HepG2 (cell line): ENCODE measurements around the gene RBP3. TPM values are rescaled to one million over a fixed set of nuclear protein-coding genes. Genes with fewer than 3 reads are reported as not detected.

ENCODE experiments used
- FOXK2 ChIP-seq: fragments of 450-650 bp; IDR thresholded peaks from 2 replicates; pipeline ENCODE4 v1.6.1; 2016
- GABPB1 ChIP-seq: IDR thresholded peaks from 2 replicates; pipeline ENCODE4 v1.6.1; 2016; ENCODE audit warnings: mild to moderate bottlenecking, missing genetic modification reagents, moderate library complexity, missing compliant biosample characterization
- IRX3 ChIP-seq: sonication (generic); formaldehyde crosslinking; IDR thresholded peaks from 2 replicates; pipeline ENCODE4 v1.8.1; 2023; ENCODE audit warnings: mild to moderate bottlenecking, low read depth, missing genetic modification reagents, borderline replicate concordance
- KMT2B ChIP-seq: IDR thresholded peaks from 2 replicates; pipeline ENCODE4 v1.6.1; 2016; ENCODE audit warnings: missing genetic modification reagents, missing compliant biosample characterization
- NCOA2 ChIP-seq: sonication (generic); formaldehyde crosslinking; IDR thresholded peaks from 2 replicates; pipeline ENCODE4 v1.8.0; 2022; ENCODE audit warnings: inconsistent platforms
- NFYC ChIP-seq: IDR thresholded peaks from 2 replicates; pipeline ENCODE4 v1.6.1; 2016; ENCODE audit warnings: missing genetic modification reagents, missing compliant biosample characterization
- POLR2G ChIP-seq: fragments of 200-400 bp; formaldehyde crosslinking; IDR thresholded peaks from 2 replicates; pipeline ENCODE4 v1.6.1; 2018; ENCODE audit warnings: mild to moderate bottlenecking, low read depth, low read length, moderate library complexity
- SKI ChIP-seq: fragments of 450-650 bp; IDR thresholded peaks from one replicate; pipeline ENCODE4 v1.6.1; 2018; ENCODE audit warnings: mild to moderate bottlenecking; ENCODE audit not compliant: partially characterized antibody
- SMC3 ChIP-seq: IDR thresholded peaks from 2 replicates; pipeline ENCODE4 v1.6.1; 2011; ENCODE audit warnings: low read length, improper control_type of control experiment
- SP140L ChIP-seq: sonication (generic); formaldehyde crosslinking; IDR thresholded peaks from 2 replicates; pipeline ENCODE4 v1.4.0; 2020; ENCODE audit warnings: missing genetic modification reagents, borderline replicate concordance
- ZFAT ChIP-seq: sonication (generic); formaldehyde crosslinking; conservative IDR thresholded peaks from 2 replicates; pipeline ENCODE4 v1.8.1; 2023; ENCODE audit warnings: missing genetic modification reagents, inconsistent platforms
- ZMYM4 ChIP-seq: sonication (generic); formaldehyde crosslinking; IDR thresholded peaks from 2 replicates; pipeline ENCODE4 v1.8.1; 2023; ENCODE audit warnings: mild to moderate bottlenecking, missing genetic modification reagents
- polyA plus RNA-seq, 8 experiments: library from polyadenylated mRNA; depleted of rRNA in 3 of 8; stranded (reverse) in 7 of 8; unstranded in 1 of 8; fragments of >200 nt; fragmentation: Illumina TruSeq in 4 of 8; extraction: Trizol in 4 of 8; gene quantifications; 2 replicates each; pipeline versions ENCODE4 v1.2.1 to v1.2.3, GENCODE V29; 2011 to 2016; ENCODE audit warnings: low read depth in 4 of 8, missing spikeins in 1 of 8, mixed read lengths in 1 of 8; ENCODE audit not compliant: insufficient read depth in 1 of 8
- total RNA-seq, 5 experiments: library from RNA; depleted of rRNA; stranded (reverse); fragments of >200 nt; fragmentation: Illumina TruSeq; extraction: Trizol; gene quantifications; 2 replicates each; pipeline ENCODE4 v1.2.3, GENCODE V29; 2016; ENCODE audit warnings: low read depth in 1 of 5
- TF ChIP-seq, protein P1 (sequence below): sonication (generic); formaldehyde crosslinking; IDR thresholded peaks from 2 replicates; pipeline ENCODE4 v1.4.0; 2020; ENCODE audit warnings: missing genetic modification reagents
- TF ChIP-seq, protein P2 (sequence below): IDR thresholded peaks from 2 replicates; pipeline ENCODE4 v1.6.1; 2016; ENCODE audit warnings: missing genetic modification reagents, missing compliant biosample characterization
- TF ChIP-seq, protein P3 (sequence below): sonication (generic); formaldehyde crosslinking; IDR thresholded peaks from 2 replicates; pipeline ENCODE4 v1.4.0; 2020; ENCODE audit warnings: missing genetic modification reagents
- TF ChIP-seq, protein P4 (sequence below): sonication (generic); formaldehyde crosslinking; IDR thresholded peaks from 2 replicates; pipeline ENCODE4 v1.9.0; 2021; ENCODE audit warnings: missing genetic modification reagents, borderline replicate concordance
- TF ChIP-seq, protein P5 (sequence below): IDR thresholded peaks from 2 replicates; pipeline ENCODE4 v1.6.1; 2016; ENCODE audit warnings: missing biosample characterization, missing genetic modification reagents, low read depth
- TF ChIP-seq, protein P6 (sequence below): IDR thresholded peaks from 2 replicates; pipeline ENCODE4 v1.6.1; 2018; ENCODE audit warnings: missing genetic modification reagents, mild to moderate bottlenecking, missing compliant biosample characterization

Gene RBP3
- total and polyA plus RNA-seq, 2 of the 13 experiments (the other 11 are each of a cell fraction or from before 2014, with no cell fraction given): not detected

DNA sequence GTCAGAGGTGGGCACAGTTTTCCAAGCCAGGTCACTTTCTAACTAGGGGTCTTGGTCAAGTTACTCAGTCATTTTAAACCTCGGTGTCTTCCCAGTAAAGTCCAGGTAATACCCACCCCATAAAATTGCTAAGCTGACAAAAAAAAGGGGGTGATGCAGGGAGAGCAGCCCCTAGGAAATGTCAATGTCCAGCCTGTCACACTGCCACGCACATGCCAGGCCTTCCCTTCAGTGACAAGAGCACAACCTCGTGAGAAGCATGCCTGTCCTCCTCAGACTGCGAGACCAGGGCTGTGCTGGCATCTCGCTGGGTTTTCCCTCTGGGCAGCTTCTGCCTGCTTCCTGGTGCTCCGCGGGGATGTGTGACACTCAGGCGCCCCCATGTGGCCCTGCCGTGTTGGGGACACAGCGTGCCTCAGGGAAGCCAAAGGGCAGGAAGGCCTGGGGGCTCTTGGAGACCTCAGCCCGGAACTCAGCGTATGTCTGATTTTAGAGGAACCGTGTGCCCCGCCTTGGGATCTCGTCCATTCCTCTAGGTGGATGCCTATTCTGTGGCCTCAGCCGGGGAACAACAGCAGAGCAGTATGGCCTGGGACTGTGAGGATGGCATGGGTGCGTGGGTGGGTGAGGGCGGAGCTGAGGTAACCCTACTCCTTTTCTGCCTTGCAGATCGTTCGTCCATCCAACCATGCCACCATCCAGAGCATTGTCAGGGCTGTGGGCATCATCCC lies 36.1 kb upstream of the RBP3 start (continued):
- TF ChIP-seq, protein P1, sequence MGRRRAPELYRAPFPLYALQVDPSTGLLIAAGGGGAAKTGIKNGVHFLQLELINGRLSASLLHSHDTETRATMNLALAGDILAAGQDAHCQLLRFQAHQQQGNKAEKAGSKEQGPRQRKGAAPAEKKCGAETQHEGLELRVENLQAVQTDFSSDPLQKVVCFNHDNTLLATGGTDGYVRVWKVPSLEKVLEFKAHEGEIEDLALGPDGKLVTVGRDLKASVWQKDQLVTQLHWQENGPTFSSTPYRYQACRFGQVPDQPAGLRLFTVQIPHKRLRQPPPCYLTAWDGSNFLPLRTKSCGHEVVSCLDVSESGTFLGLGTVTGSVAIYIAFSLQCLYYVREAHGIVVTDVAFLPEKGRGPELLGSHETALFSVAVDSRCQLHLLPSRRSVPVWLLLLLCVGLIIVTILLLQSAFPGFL (CRISPR knock-in tag): no peak
- TF ChIP-seq, protein P2, sequence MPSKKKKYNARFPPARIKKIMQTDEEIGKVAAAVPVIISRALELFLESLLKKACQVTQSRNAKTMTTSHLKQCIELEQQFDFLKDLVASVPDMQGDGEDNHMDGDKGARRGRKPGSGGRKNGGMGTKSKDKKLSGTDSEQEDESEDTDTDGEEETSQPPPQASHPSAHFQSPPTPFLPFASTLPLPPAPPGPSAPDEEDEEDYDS: no peak
- TF ChIP-seq, protein P3, sequence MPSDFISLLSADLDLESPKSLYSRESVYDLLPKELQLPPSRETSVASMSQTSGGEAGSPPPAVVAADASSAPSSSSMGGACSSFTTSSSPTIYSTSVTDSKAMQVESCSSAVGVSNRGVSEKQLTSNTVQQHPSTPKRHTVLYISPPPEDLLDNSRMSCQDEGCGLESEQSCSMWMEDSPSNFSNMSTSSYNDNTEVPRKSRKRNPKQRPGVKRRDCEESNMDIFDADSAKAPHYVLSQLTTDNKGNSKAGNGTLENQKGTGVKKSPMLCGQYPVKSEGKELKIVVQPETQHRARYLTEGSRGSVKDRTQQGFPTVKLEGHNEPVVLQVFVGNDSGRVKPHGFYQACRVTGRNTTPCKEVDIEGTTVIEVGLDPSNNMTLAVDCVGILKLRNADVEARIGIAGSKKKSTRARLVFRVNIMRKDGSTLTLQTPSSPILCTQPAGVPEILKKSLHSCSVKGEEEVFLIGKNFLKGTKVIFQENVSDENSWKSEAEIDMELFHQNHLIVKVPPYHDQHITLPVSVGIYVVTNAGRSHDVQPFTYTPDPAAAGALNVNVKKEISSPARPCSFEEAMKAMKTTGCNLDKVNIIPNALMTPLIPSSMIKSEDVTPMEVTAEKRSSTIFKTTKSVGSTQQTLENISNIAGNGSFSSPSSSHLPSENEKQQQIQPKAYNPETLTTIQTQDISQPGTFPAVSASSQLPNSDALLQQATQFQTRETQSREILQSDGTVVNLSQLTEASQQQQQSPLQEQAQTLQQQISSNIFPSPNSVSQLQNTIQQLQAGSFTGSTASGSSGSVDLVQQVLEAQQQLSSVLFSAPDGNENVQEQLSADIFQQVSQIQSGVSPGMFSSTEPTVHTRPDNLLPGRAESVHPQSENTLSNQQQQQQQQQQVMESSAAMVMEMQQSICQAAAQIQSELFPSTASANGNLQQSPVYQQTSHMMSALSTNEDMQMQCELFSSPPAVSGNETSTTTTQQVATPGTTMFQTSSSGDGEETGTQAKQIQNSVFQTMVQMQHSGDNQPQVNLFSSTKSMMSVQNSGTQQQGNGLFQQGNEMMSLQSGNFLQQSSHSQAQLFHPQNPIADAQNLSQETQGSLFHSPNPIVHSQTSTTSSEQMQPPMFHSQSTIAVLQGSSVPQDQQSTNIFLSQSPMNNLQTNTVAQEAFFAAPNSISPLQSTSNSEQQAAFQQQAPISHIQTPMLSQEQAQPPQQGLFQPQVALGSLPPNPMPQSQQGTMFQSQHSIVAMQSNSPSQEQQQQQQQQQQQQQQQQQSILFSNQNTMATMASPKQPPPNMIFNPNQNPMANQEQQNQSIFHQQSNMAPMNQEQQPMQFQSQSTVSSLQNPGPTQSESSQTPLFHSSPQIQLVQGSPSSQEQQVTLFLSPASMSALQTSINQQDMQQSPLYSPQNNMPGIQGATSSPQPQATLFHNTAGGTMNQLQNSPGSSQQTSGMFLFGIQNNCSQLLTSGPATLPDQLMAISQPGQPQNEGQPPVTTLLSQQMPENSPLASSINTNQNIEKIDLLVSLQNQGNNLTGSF (CRISPR knock-in tag): no peak
- TF ChIP-seq FOXK2: no peak
- TF ChIP-seq, protein P4, sequence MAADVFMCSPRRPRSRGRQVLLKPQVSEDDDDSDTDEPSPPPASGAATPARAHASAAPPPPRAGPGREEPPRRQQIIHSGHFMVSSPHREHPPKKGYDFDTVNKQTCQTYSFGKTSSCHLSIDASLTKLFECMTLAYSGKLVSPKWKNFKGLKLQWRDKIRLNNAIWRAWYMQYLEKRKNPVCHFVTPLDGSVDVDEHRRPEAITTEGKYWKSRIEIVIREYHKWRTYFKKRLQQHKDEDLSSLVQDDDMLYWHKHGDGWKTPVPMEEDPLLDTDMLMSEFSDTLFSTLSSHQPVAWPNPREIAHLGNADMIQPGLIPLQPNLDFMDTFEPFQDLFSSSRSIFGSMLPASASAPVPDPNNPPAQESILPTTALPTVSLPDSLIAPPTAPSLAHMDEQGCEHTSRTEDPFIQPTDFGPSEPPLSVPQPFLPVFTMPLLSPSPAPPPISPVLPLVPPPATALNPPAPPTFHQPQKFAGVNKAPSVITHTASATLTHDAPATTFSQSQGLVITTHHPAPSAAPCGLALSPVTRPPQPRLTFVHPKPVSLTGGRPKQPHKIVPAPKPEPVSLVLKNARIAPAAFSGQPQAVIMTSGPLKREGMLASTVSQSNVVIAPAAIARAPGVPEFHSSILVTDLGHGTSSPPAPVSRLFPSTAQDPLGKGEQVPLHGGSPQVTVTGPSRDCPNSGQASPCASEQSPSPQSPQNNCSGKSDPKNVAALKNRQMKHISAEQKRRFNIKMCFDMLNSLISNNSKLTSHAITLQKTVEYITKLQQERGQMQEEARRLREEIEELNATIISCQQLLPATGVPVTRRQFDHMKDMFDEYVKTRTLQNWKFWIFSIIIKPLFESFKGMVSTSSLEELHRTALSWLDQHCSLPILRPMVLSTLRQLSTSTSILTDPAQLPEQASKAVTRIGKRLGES (CRISPR knock-in tag): no peak
- no peak for TF ChIP-seq ZFAT (CRISPR knock-in tag)
- no peak for TF ChIP-seq SKI
- no peak for TF ChIP-seq ZMYM4 (CRISPR knock-in tag)
- TF ChIP-seq NFYC (CRISPR knock-in tag): no peak
- TF ChIP-seq POLR2G: no peak
- no peak for TF ChIP-seq KMT2B
- no peak for TF ChIP-seq SP140L (CRISPR knock-in tag)
- TF ChIP-seq SMC3: peak; percentile 77
- TF ChIP-seq, protein P5, sequence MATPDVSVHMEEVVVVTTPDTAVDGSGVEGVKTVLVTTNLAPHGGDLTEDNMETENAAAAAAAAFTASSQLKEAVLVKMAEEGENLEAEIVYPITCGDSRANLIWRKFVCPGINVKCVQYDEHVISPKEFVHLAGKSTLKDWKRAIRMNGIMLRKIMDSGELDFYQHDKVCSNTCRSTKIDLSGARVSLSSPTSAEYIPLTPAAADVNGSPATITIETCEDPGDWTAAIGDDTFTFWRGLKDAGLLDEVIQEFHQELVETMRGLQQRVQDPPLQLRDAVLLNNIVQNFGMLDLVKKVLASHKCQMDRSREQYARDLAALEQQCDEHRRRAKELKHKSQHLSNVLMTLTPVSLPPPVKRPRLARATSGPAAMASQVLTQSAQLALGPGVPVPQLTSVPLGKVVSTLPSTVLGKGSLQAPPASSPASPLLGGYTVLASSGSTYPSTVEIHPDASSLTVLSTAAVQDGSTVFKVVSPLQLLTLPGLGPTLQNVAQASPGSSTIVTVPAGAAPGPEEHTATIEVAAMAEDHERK (CRISPR knock-in tag): no peak
- TF ChIP-seq, protein P6, sequence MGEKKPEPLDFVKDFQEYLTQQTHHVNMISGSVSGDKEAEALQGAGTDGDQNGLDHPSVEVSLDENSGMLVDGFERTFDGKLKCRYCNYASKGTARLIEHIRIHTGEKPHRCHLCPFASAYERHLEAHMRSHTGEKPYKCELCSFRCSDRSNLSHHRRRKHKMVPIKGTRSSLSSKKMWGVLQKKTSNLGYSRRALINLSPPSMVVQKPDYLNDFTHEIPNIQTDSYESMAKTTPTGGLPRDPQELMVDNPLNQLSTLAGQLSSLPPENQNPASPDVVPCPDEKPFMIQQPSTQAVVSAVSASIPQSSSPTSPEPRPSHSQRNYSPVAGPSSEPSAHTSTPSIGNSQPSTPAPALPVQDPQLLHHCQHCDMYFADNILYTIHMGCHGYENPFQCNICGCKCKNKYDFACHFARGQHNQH: no peak
- no peak for TF ChIP-seq IRX3 (CRISPR knock-in tag)
- TF ChIP-seq NCOA2 (CRISPR knock-in tag): no peak
- TF ChIP-seq GABPB1 (CRISPR knock-in tag): peak; percentile 38; the same call in 1 of the 2 replicates
